Uterine smooth muscle cell (primary cell): Measurements from ENCODE around the gene EIF3M. TPM values are rescaled to one million over a fixed set of nuclear protein-coding genes. Genes with fewer than 3 reads are reported as not detected.

Experiments
- total RNA-seq: library from RNA; depleted of rRNA; stranded (reverse); fragments of >200 nt; gene quantifications from 2 replicates; pipeline ENCODE4 v1.2.3, GENCODE V29; 2014

EIF3M gene
- total RNA-seq = 729 and 899 TPM in 2 replicates

DNA sequence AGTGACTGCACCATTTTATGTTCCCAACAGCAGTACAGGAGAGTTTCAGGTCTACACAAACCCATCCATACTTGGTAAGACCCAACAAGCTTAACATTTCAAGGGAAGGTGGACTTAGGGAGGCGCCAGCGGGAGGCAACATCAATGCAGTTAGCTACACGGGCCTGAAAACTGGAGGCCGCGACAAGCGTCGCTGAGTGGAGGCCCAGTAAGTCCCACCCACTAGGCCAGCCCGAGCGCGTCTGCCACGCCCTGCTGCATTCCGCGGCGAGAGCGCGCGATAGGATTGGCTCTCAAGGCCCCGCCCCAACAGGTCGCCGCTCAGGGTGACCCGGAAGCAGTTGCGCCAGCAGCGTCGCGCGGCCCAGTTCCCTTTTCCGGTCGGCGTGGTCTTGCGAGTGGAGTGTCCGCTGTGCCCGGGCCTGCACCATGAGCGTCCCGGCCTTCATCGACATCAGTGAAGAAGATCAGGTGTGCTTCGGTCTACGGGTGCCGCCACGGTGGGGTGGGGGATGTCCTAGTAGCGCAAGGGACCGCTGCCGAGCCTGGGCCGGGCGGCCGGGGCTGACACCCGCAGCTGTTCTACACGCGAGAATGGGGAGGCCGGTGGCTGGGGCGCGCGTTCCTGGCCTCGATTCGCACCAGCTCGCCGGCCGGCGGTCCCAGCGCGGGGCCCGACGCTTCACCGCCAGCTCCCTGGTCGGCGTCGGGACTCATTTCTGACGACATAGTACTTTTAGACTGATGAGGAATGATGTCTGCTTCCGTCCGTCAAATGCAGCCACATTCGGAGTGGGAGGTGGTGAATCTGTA is at the start of gene EIF3M:
EIF3M (plus strand) TSS at position 373 of the 813 bp plus-strand sequence; CDS start at position 430, 57 bp downstream.

Other genes with a start within 250 kb of the EIF3M start
- 6.9 and 13.8 TPM in 2 replicates for gene WT1, start 148.3 kb upstream of the EIF3M start, total RNA-seq
- gene CCDC73, start 210.8 kb downstream of the EIF3M start, total RNA-seq = under 0.01 TPM in 1 of 2 replicates, not detected in the other
- 0.12 and 0.22 TPM in 2 replicates for gene PRRG4, start 246.1 kb downstream of the EIF3M start, total RNA-seq